ENCODE results near the gene CSMD2.
A peak's percentile ranks its signal among the peaks of the same experiment; 100 is the strongest.
"Not testable (repeated sequence)": the region's sequence is repeated elsewhere in the genome, so short reads cannot be mapped to it uniquely, and the experiment has no call there.

Gene CSMD2

GRCh38 chr1:33515112-33515511, 649.9 kb downstream of the CSMD2 start:
- DNase-seq, result no peak

- DNase-seq, result no peak
These were observed 652.6 kb downstream of the CSMD2 start for GRCh38 chr1:33512226-33513011.

DNA sequence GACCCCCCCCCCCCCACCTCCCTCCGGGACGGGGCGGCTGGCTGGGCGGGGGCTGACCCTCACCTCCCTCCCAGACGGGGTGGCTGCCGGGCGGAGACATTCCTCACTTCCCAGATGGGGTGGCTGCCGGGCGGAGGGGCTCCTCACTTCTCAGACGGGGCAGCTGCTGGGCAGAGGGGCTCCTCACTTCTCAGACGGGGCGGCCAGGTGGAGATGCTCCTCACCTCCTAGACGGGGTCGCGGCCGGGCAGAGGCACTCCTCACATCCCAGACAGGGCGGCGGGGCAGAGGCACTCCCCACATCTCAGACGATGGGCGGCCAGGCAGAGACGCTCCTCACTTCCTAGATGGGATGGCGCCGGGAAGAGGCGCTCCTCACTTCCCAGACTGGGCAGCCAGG, 655.8 kb downstream of the CSMD2 start:
- DNase-seq, result not testable (repeated sequence)

- DNase-seq, result no peak
These were observed 656.9 kb downstream of the CSMD2 start for GRCh38 chr1:33508151-33508550.

GRCh38 chr1:33507661-33508060, 657.4 kb downstream of the CSMD2 start:
- no peak for DNase-seq

DNA sequence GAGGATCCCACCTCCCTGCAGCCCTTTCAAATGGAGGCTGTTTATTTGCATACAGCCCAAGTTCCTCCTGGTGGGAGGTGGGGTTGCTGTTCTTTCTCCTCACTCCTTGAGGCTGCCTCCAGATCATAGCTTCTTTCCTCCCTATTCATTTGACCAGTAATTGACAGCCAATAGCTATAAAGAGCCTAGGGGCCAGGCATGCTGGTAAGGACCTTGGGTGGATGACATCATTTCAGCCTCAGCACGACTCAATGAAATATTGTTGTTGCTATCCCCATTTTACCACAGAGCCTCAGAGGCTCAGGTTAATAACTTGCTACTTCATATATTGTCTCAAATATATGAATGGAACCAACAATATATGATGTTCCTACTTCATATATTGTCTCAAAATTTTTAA, 661.5 kb downstream of the CSMD2 start:
- DNase-seq, result no peak

- DNase-seq, result peak; percentile 13
These were observed 662.3 kb downstream of the CSMD2 start for GRCh38 chr1:33502726-33503125.

DNA sequence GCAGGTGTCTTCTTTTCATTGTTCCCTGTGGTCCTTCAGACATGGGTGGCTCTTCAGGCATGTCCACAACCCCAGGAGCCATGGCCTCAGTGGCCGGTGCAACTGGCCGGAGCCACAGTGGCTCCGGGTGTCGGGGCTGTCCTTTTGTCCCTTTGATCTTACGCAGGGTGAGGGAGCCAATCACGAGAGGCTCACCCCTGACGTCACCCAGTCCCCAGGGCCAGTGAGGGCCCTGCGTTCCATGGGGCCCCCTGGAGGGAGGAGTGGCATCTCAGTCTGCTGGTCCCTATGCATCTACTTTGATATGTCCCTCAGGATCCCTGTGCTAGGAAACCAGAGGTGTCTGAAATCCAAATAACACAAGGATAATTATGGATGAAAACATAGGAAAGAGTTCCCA, 663.3 kb downstream of the CSMD2 start:
- no peak for DNase-seq

- no peak for DNase-seq
These were observed 663.7 kb downstream of the CSMD2 start for GRCh38 chr1:33501309-33501708.

- no peak for DNase-seq
These were observed 664.5 kb downstream of the CSMD2 start for GRCh38 chr1:33500547-33500946.

DNA sequence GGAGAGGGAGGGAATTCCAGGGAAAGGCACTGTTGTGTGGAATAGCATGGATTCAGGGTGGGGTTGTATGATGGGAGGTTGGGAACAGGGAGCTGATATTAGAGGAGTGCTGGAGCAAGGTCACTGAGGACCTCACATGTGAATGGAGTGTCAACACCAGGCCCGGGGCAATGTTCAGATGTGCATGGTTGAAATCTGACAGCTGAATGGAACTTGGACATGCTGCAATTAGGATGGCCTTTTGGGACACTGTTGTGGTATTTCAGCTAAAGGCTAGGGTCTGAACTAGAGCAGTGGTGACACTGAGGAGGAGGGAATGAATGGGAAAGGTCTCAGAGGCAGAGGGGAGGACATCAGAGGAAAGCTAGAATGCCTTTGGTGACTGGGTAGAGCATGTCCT, 667.6 kb downstream of the CSMD2 start:
- no peak for DNase-seq

- no peak for DNase-seq
These were observed 670.1 kb downstream of the CSMD2 start for GRCh38 chr1:33494929-33495328.

- DNase-seq, result no peak
These were observed 676.4 kb downstream of the CSMD2 start for GRCh38 chr1:33488624-33489023.

DNA sequence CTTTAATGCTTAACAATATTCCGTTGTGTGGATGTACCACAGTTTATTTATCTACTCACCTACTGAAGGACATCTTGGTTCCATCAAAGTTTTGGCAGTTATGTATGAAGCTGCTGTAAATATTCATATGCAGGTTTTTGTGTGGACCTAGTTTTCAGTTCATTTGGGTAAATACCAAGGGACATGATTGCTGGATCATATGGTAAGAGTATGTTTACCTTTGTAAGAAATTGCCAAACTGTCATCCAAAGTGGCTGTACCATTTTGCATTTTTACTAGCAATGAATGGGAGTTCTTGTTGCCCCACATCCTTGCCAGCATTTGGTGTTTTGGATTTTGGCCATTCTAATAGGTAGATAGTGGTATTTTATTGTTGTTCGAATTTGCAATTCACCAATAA, 682.6 kb downstream of the CSMD2 start:
- no peak for DNase-seq

DNA sequence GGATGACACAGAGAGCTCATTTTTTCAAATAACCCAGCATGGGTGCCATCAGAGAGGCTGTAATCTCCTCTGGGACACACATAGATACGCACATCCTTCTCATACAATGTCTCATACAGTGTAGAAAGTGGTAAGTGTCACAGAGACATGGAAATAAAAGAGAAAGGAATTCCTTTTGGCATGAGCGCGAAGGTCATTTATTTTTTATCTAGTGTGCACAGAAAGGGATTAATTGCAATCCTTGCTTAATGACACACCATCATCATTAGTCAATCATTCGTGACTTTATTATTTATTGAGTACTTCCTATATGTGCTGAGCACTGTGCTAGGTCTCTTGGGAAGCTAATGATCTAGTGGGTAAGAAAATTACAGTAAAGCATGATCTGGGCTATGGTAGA, 687.6 kb downstream of the CSMD2 start:
- DNase-seq, result no peak

GRCh38 chr1:33473900-33474299, 691.1 kb downstream of the CSMD2 start:
- no peak for DNase-seq

- DNase-seq, result peak; percentile 99
These were observed 692.6 kb downstream of the CSMD2 start, which contains the start of gene ZSCAN20 for GRCh38 chr1:33472269-33472980. Gene ZSCAN20, plus strand, starts transcription at chr1:33472645. Its CDS starts 6,644 bp downstream, at chr1:33479289.

DNA sequence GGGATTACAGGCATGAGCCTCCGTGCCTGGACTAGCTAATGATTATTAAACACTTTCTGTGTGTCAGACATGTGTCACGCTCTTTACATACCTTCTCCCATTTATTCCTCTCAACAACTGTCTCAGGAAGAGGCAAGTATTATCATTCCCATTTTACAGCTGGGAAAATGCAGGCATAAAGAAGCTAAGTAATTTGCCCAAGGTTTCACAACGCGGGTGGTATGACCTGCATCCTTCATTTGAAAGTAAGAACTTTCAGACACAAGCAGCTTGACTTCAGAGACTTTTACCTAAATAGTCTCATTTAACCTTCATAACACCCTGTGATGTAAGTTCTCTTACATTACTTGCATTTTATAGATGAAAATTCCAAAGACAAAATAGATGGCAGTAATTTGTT, 693.6 kb downstream of the CSMD2 start:
- DNase-seq, result no peak

GRCh38 chr1:33470495-33471012, 694.5 kb downstream of the CSMD2 start:
- peak; percentile 58 for DNase-seq

GRCh38 chr1:33469691-33470090, 695.3 kb downstream of the CSMD2 start:
- DNase-seq, result no peak

GRCh38 chr1:33468967-33469366, 696.1 kb downstream of the CSMD2 start:
- DNase-seq, result no peak

DNA sequence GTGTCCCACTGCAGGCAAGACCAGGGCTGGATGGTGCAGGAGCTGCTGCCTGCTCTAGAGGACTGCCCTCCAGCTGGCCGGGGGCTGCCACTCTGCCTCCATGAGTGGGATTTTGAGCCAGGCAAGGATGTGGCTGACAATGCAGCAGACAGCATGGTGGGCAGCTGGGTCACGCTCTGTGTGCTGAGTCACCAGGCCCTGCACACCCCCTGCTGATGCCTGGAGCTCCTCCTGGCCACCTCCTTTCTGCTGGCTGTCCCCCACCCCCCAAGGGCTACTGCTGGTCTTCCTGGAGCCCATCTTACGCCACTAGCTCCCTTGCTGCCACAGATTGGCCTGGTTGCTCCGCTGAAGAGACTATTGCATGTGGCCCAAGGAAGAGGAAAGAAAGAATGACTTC, 696.5 kb downstream of the CSMD2 start:
- no peak for DNase-seq

GRCh38 chr1:33468011-33468410, 697.0 kb downstream of the CSMD2 start:
- no peak for DNase-seq

- DNase-seq, result no peak
These were observed 698.9 kb downstream of the CSMD2 start for GRCh38 chr1:33466159-33466558.
